ENCODE results near the gene MYO1G.

DNA sequence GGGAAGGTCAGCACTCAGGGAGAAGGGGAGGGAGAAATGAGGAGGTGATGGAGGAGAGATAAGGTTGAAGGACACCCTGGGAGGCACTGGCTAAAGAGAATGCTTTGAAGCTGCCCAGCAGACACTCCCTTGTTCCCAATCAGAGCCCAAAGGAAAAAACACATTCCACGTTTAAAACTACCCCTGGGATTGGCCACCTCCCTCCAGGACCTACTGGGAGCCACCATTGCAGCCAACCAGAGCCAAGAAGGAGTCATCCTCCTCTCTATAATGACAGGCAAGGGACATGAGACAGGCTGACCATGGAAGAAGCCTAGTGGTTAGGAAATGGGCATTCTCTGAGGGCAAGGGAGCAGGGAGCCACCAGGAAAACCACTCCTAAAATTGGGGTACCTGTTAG is 43.8 kb downstream of the MYO1G start:
- TF ChIP-seq, protein P1, sequence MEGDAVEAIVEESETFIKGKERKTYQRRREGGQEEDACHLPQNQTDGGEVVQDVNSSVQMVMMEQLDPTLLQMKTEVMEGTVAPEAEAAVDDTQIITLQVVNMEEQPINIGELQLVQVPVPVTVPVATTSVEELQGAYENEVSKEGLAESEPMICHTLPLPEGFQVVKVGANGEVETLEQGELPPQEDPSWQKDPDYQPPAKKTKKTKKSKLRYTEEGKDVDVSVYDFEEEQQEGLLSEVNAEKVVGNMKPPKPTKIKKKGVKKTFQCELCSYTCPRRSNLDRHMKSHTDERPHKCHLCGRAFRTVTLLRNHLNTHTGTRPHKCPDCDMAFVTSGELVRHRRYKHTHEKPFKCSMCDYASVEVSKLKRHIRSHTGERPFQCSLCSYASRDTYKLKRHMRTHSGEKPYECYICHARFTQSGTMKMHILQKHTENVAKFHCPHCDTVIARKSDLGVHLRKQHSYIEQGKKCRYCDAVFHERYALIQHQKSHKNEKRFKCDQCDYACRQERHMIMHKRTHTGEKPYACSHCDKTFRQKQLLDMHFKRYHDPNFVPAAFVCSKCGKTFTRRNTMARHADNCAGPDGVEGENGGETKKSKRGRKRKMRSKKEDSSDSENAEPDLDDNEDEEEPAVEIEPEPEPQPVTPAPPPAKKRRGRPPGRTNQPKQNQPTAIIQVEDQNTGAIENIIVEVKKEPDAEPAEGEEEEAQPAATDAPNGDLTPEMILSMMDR (IDR thresholded peaks at IDR 0.05), result no peak
- no peak for TF ChIP-seq POLR2A (IDR thresholded peaks at IDR 0.05)

Data from adrenal gland (tissue), 5 donors.